Activated CD4-positive, alpha-beta memory T cell treated with anti-CD3 and anti-CD28 coated beads, Interleukin-2, amount 10 ng/mL, durations not matched to agents 7 days and 5 days (primary cell): ENCODE results near the gene PICK1. TPM values are rescaled to one million over a fixed set of nuclear protein-coding genes. Genes with fewer than 3 reads are reported as not detected.

Experiments used
- CTCF ChIA-PET: fragments of 350-600 bp; sonication (Branson Sonifier 250); formaldehyde crosslinking; loops from one replicate; lab custom pipeline; 2021; ENCODE audit warnings: antibody characterized with exemption, inconsistent platforms; lab: Charles Lee
- POLR2A ChIA-PET: fragments of 350-600 bp; sonication (Branson Sonifier 250); formaldehyde crosslinking; loops from one replicate; lab custom pipeline; 2021; ENCODE audit warnings: antibody characterized with exemption; lab: Charles Lee
- DNase-seq: peaks from one replicate; pipeline ENCODE4 v3.0.0-alpha.2; 2020
- H3K27ac Mint-ChIP-seq: one replicate; pipeline ENCODE4 v1.8.0; 2021; ENCODE audit warnings: mild to moderate bottlenecking, mixed read lengths
- H3K27me3 Mint-ChIP-seq: one replicate; pipeline ENCODE4 v1.8.0; 2021; ENCODE audit warnings: mixed read lengths
- H3K36me3 Mint-ChIP-seq: one replicate; pipeline ENCODE4 v1.8.0; 2021; ENCODE audit warnings: low read depth, mixed read lengths
- H3K4me1 Mint-ChIP-seq: one replicate; pipeline ENCODE4 v1.8.0; 2021; ENCODE audit warnings: mixed read lengths
- H3K4me3 Mint-ChIP-seq: one replicate; pipeline ENCODE4 v1.8.0; 2021; ENCODE audit warnings: mild to moderate bottlenecking, mixed read lengths
- H3K9me3 Mint-ChIP-seq: one replicate; pipeline ENCODE4 v1.8.0; 2021; ENCODE audit warnings: mixed read lengths
- total RNA-seq, 2 experiments: library from RNA; stranded (reverse); gene quantifications; one replicate each; pipeline ENCODE4 v1.2.3, GENCODE V29; 2021

The PICK1 gene
- total RNA-seq, 2 experiments from 2014 or later, result 11.4 to 12.7 TPM

DNA sequence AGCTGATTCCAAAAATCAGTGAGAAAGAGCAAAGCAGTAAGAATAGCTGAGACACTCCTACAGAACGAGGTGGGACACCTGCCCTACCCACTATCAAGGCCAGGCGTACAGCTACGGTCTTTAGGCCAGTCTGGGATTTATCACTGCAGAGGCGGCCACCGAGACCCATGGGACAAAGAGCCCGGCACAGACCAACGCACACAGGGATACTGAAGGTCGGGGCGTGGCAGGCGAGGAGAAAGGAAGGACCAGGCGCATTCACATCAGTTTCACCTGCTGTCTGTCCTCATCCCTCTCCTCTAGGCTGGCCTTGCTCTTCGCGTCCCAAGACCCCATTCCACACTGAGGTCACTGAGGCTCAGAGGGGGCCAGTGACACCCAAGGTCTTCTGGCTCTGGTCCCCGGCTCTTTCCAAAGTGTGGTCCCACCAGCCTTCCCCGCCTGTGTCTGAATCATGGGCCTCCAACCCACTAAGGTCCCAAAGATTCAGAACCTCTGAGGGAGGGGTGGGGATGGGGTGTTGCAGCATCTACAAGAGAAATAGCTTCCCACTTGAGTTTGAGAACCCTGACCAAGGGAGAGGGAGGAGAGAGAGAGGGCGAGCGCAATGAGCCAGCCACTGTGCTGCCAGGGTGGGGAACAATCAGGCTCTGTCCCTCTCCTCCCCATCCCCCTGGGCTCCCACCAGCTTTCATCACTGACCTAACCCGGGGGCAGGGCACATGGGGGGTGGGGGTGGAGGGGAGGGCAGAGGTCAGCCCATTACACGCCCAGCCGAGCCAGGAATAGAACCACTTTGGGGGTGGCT is 7.2 kb upstream of the PICK1 start:
- no peak overlapping the region for H3K27ac Mint-ChIP-seq
- no peaks in the 10 kb centered on the region for H3K9me3 Mint-ChIP-seq
- ChIA-PET POLR2A (interaction anchor here (0.9 kb wide), 1 partner anchor 9 kb away, joined by 3 read pairs; no protein-coding TSS in a partner anchor), CTCF (no interaction called here)
- peaks cover 2% of the 10 kb centered on the region for H3K27me3 Mint-ChIP-seq
- no peaks in the 10 kb centered on the region for H3K36me3 Mint-ChIP-seq
- peaks cover 2% of the 10 kb centered on the region for H3K4me1 Mint-ChIP-seq
- DNase-seq, result no peak
- no peak overlapping the region for H3K4me3 Mint-ChIP-seq

DNA sequence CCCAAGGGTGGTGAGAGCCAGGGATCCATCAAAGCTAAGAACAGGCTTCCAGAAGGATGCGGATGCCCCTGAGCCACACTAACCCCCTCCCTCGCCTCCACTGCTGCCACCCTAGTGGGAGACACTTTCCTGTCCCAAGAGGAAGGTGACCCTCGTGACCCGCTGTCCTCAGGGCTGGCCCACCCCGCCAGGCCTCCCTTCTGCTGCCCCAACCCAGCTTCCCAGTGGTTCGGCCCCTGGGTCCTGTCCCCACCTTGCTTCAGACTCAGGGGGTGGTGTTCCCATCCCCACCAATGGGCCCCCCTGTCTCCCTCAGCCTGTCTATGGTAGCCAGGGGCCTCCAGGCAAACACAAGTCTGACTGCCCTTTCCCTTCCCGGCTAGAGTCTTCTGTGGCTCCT is 6.5 kb upstream of the PICK1 start:
- Mint-ChIP-seq H3K4me1 (peaks cover 2% of the 10 kb centered on the region), H3K9me3 (no peaks in the 10 kb centered on the region), H3K4me3 (no peak overlapping the region), H3K27ac (no peak overlapping the region), H3K36me3 (no peaks in the 10 kb centered on the region), H3K27me3 (peaks cover 2% of the 10 kb centered on the region)
- ChIA-PET CTCF (no interaction called here), POLR2A (no interaction called here)
- DNase-seq, result no peak

DNA sequence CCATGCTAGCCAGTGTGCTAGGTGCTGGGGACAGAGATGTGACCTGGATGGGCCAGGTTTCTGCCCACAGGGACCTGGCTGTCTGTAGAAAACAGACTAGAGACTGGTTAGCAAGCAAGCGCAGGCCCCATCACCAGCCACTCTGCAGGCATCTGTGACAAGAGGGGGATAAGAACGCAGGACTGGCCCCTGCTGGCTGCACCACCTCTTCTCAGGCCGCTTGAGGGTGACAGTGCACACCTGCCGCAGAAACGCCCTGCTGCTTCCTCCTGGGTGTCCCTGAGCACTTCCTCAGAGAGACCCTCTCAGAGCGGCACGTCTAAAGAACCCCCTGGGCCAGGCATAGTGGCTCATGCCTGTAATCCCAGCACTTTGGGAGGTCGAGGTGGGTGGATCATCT is 5.9 kb upstream of the PICK1 start:
- H3K4me3 Mint-ChIP-seq, result no peak overlapping the region
- no peaks in the 10 kb centered on the region for H3K9me3 Mint-ChIP-seq
- H3K36me3 Mint-ChIP-seq, result no peaks in the 10 kb centered on the region
- CTCF ChIA-PET, result interaction anchor here (0.8 to 1.8 kb wide), 10 partner anchors 45 to 631 kb away, joined by 3 to 18 read pairs (median 4); partner anchors contain the start of genes MAFF and TOMM22
- POLR2A ChIA-PET, result no interaction called here
- H3K27ac Mint-ChIP-seq, result no peak overlapping the region
- DNase-seq, result no peak
- peaks cover 3% of the 10 kb centered on the region for H3K4me1 Mint-ChIP-seq
- H3K27me3 Mint-ChIP-seq, result peaks cover 2% of the 10 kb centered on the region

DNA sequence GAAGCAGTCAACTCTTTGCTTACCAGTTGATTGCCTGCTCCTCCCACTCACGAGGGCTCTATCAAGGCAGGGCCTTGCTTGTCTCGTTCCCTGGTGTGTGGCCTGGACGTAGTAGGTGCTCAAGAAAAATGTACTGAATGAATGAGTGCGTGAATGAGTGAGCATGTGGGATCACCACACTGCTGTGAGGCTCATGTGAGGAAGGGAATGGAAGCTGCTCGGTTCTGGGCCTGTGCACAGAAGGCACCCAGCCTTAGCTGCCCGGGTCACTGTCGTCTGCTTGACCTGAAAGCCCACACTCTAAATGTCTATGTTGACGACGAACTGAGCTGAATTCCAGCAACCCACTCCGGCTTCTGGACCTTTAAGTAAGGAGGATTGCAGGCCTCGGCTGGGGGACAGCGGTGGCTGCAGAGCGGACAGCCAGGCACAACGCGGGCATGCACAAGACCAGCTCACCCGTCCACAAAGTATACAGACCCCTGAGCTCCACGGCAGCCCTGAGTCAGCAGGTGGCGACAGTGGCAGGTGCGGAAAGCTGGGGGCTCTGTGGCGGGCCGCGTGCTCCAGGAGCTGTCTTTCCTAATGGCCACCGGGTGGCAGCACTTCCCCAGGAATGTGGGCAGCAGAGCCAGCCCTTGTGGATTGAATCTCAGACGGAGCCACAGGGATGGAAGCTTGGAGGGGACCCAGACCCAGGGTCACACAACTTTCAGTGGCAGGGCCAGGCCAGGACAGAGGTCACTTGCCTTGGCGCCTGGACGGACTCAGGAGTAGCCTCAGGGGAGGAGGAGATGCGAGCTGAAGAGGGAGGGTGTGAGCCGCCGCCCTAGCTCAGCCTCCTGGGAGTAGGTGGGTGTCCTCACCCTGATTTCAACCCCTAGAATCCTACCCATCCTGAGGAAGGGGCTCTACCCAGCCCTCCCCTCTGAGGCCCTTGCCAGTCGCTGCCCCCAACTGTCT is 5.0 kb upstream of the PICK1 start:
- H3K36me3 Mint-ChIP-seq, result no peaks in the 10 kb centered on the region
- ChIA-PET POLR2A (interaction anchor here (0.9 to 1.5 kb wide), 5 partner anchors 63 to 519 kb away, joined by 3 to 5 read pairs (median 3); partner anchors contain the start of gene DMC1), CTCF (interaction anchor here (0.5 to 2.1 kb wide), 56 partner anchors 9 to 647 kb away, joined by 3 to 29 read pairs (median 4); partner anchors contain the start of genes C22orf23, DMC1, MAFF and POLR2F)
- H3K27me3 Mint-ChIP-seq, result peaks cover 2% of the 10 kb centered on the region
- H3K27ac Mint-ChIP-seq, result no peak overlapping the region
- peaks cover 12% of the 10 kb centered on the region for H3K4me1 Mint-ChIP-seq
- DNase-seq, result peak; percentile 80
- H3K4me3 Mint-ChIP-seq, result no peak overlapping the region
- no peaks in the 10 kb centered on the region for H3K9me3 Mint-ChIP-seq

DNA sequence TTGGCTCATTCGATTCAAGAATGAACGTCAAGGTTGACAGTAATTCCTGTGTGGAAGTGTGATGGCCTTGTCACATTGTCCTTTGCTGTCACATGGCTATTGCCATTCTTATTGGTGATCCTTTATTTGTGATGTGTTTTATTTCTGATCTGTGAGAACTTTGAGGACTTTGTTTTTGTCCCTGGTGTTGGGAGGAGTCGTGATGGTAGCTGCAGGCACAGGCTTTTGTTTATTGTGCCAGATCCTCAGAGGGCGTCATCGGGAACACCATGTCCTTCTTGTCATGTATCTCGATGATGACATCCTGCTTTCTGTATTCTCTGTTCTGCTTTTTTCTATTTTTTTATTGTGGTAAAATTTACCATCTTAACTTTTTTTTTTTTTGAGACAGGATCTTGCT is 5.6 kb downstream of the PICK1 start:
- CTCF ChIA-PET, result no interaction called here

DNA sequence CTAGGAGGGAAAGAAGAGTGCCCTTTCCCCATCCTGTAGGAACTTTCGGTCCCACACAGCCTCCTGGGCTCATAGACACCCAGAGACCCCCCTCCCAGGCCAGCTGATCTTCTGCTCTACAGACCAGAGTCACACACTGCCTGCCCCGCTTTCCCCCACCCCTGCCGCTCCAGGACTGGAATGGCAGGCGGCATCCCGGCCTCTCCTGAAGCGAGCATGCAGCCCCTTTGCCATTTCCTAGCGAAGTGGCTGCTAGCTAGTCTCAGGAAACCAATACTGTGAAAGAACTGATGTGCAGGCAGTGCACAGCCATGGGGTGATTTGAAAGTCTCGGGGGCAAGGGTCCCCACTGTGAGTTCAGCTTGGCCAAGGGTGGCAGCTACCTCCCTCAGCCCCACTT is 8.3 kb downstream of the PICK1 start:
- POLR2A ChIA-PET, result no interaction called here
- CTCF ChIA-PET, result interaction anchor here (0.5 to 1.3 kb wide), 2 partner anchors 13 to 21 kb away, joined by 3 to 8 read pairs; no protein-coding TSS in a partner anchor

More for the DNA sequence above, 5.6 kb downstream of the PICK1 start:
- no peak overlapping the region for H3K27ac Mint-ChIP-seq
- POLR2A ChIA-PET, result no interaction called here
- H3K9me3 Mint-ChIP-seq, result no peaks in the 10 kb centered on the region
- DNase-seq, result no peak
- no peaks in the 10 kb centered on the region for H3K27me3 Mint-ChIP-seq
- H3K36me3 Mint-ChIP-seq, result peaks cover 14% of the 10 kb centered on the region
- H3K4me1 Mint-ChIP-seq, result peaks cover 6% of the 10 kb centered on the region
- H3K4me3 Mint-ChIP-seq, result no peak overlapping the region

DNA sequence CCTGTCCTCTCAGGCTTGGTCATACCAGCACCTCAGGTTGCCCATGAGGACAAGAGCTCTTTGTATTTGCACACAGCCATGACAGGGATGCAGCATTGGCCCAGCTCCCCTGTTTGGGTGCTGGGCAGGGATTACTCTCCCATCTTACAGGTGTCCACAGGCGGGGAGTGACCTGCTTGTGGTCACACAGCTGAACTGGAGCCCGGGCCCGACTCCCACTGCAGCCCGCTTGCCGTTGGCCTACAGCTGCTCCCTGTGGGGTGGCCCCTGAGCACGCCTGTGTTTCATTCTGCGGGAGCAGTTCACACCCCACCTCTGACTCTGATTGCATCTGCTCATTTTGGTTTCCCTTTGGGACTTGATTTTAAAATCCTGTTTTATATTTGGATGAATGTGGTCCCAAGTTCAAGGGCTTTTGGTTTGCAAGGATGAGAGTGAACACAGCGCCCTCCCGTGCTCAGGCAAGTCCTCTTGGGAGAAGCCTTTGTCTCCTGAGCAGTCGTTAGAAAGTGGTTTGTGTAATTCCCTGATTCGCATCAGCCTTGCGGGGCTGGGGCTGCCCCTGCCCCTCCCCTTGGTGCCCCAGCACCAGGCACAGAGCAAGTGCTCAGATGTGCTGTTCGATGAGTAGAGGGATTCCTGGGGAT is 9.3 kb downstream of the PICK1 start:
- H3K4me1 Mint-ChIP-seq, result no peaks in the 10 kb centered on the region
- POLR2A ChIA-PET, result no interaction called here
- no peak overlapping the region for H3K27ac Mint-ChIP-seq
- H3K9me3 Mint-ChIP-seq, result no peaks in the 10 kb centered on the region
- DNase-seq, result no peak
- H3K36me3 Mint-ChIP-seq, result peaks cover 8% of the 10 kb centered on the region
- CTCF ChIA-PET, result interaction anchor here (1.3 kb wide), 1 partner anchor 14 kb away, joined by 8 read pairs; no protein-coding TSS in a partner anchor
- no peaks in the 10 kb centered on the region for H3K27me3 Mint-ChIP-seq
- no peak overlapping the region for H3K4me3 Mint-ChIP-seq

More for the DNA sequence above, 8.3 kb downstream of the PICK1 start:
- Mint-ChIP-seq H3K36me3 (peaks cover 8% of the 10 kb centered on the region), H3K27me3 (no peaks in the 10 kb centered on the region), H3K27ac (no peak overlapping the region), H3K9me3 (no peaks in the 10 kb centered on the region), H3K4me3 (no peak overlapping the region), H3K4me1 (no peaks in the 10 kb centered on the region)
- DNase-seq, result no peak

DNA sequence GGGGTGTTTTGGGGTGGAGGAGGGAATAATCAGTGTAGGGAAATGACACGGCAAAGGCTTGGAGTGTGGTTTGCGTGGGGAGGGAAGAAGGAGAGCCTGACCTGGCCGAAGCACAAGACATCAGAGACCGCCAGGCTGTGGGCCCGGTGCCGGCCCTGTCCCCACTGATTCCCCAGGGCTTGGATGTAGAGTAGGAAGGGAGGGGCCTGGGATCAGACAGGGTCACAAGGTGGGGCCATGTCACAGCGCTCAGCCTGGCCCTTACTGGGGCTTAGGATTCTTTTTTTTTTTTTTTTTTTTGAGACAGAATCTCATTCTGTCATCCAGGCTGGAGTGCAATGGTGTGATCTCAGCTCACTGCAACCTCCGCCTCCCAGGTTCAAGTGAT is 9.8 kb downstream of the PICK1 start:
- H3K27me3 Mint-ChIP-seq, result no peaks in the 10 kb centered on the region

DNA sequence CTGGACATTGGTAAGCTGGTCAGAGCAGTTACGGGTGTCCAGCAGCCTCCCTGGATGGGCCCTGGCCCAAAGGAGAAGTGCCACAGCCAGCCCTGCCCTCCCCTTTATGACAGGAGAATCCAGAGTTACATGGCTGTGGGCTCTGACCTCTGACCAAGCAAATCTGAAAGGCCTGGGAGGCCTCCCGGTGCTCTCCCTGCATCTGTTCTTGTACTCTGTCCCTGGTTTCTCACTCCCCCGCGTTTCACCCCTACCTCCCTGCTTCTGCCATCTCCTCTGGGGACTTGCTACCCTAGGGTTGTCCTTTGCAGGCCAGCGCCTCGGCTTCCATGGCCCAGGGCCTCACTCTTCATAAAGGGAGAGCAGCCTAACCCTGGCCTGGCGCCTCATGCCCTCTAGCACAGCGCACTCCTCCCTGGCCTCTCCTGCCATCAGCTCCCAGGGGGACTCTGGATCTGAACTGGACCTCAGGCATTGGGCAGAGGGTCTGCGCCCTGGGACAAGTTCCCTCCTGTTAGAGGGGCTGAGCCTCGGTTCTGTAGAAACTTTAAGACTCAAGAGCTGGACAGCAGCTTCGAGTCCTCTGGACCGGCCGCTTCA is 10.7 kb downstream of the PICK1 start:
- no peak overlapping the region for H3K4me3 Mint-ChIP-seq
- H3K4me1 Mint-ChIP-seq, result no peaks in the 10 kb centered on the region
- H3K27me3 Mint-ChIP-seq, result no peaks in the 10 kb centered on the region
- CTCF ChIA-PET, result interaction anchor here (0.7 kb wide), 1 partner anchor 95 kb away, joined by 3 read pairs; no protein-coding TSS in a partner anchor
- no peak overlapping the region for H3K27ac Mint-ChIP-seq
- DNase-seq, result no peak
- H3K36me3 Mint-ChIP-seq, result peaks cover 3% of the 10 kb centered on the region
- POLR2A ChIA-PET, result no interaction called here
- H3K9me3 Mint-ChIP-seq, result no peaks in the 10 kb centered on the region

More for the DNA sequence above, 9.8 kb downstream of the PICK1 start:
- Mint-ChIP-seq H3K27ac (no peak overlapping the region), H3K9me3 (no peaks in the 10 kb centered on the region), H3K4me3 (no peak overlapping the region), H3K4me1 (no peaks in the 10 kb centered on the region), H3K36me3 (peaks cover 6% of the 10 kb centered on the region)
- POLR2A ChIA-PET, result no interaction called here
- no peak for DNase-seq
- CTCF ChIA-PET, result interaction anchor here (0.7 kb wide), 1 partner anchor 94 kb away, joined by 3 read pairs; no protein-coding TSS in a partner anchor

DNA sequence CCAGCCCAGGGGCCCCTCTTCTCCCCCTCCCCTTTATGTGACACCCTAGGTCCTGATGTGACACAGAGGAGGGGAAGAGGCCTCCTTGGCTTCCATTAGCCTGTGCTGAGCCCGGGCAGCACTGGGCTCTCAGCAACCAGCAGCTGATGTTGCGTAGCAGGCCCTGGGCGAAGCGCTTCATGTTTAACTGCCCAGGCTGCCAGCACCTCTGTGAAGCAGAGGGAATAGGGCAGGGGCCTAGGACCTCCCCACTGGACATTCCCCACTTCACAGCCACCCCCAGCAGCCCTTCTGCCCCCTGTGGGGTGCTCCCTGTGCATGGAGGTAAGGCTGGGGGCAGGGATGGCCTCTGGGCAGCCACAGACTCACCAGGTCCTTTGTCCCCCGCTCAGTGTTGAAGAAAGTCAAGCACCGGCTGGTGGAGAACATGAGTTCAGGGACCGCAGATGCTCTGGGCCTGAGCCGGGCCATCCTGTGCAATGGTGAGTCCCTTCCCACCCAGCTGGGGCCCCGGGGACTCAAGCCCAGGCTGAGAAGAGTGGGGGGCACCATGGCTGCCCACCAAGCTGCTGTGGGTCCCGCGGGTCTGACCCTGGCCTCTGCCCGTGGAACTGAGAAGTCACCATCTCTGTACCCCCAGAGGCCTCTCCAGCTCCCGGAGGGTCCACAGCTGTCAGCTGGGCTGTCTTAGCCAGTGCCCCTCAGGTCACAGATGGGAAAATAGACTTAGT is 11.6 kb downstream of the PICK1 start:
- DNase-seq, result no peak
- Mint-ChIP-seq H3K9me3 (no peaks in the 10 kb centered on the region), H3K27ac (no peak overlapping the region), H3K4me3 (no peak overlapping the region), H3K36me3 (peaks cover 3% of the 10 kb centered on the region), H3K27me3 (no peaks in the 10 kb centered on the region), H3K4me1 (no peaks in the 10 kb centered on the region)
- ChIA-PET CTCF (no interaction called here), POLR2A (no interaction called here)

DNA sequence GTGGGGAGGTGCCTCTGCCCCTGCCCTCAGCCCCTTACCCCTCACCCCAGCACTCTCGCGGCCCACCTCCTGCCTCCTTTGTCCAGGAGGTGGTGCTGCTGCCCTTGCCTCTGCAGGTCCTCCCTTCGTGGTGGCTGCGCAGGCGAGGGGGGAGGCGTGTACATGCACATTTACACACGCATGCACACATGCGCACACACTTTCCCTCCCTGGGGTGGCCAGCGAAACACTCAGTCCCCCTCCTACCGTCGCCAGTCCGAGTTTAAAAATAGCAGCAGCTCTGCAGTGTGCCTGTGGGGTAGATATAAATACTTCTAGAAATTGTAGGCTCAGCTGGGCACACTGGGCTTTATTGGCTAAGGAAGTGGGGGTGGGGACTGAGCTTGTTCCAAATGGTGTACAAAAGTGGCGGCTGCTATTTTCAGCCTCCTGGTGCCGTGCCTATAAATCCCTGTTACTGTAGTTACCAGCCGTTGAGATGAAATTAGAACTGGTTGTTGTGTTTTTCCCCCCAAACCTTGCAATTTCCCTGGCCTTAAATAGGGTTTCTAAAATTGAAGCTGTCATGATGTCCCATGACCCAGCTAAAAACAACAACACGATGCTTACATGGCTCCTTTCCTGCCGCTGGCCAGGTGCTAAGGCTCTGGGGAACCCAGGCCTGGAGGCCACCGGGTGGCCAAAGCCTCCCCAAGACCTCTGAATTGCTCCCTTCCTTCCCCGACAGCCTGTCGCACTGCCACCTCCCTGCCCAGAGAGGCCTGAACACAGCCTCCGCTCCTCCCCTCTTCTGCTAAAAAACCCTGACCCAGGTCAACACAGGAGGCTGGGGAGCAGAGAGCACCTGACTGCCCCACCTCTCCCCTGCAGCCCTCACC is 12.4 kb downstream of the PICK1 start:
- Mint-ChIP-seq H3K27me3 (no peaks in the 10 kb centered on the region), H3K9me3 (no peaks in the 10 kb centered on the region), H3K4me3 (no peak overlapping the region), H3K4me1 (no peaks in the 10 kb centered on the region), H3K27ac (no peak overlapping the region), H3K36me3 (peaks cover 3% of the 10 kb centered on the region)
- no peak for DNase-seq
- ChIA-PET CTCF (interaction anchor here (0.6 kb wide), 1 partner anchor 21 kb away, joined by 4 read pairs; no protein-coding TSS in a partner anchor), POLR2A (interaction anchor here (1.4 kb wide), 1 partner anchor 12 kb away, joined by 3 read pairs; no protein-coding TSS in a partner anchor)
